Measurements from ENCODE around the gene PAPSS1. TPM values are rescaled to one million over a fixed set of nuclear protein-coding genes. Genes with fewer than 3 reads are reported as not detected.

Gene PAPSS1
- total and polyA plus RNA-seq, 2 of the 8 experiments (the other 6 are each of a cell fraction or from before 2014, with no cell fraction given) = 79.2 to 98.5 TPM

DNA sequence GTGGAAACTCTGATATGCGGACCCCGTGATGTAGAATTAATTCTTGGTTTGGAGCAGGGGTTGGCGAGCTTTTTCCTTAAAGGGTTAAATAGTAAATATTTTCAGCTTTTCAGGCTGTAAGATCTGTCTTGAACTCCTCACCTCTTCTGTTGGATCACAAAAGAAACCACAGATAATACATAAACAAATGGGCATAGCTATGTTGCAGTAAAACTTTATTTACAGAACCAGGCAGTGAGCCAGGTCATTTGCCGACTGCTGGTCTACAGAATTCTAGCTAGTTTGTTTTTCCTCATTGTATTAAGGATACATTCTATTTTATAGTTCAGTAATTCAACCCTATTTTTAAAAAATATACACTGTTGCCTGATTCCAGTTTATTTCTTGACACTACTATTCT lies 116.6 kb downstream of the PAPSS1 start:
- Histone ChIP-seq H3K4me1 (replicated peaks in 1 of 4; ENCODE audit: control insufficient read depth in 3 of 4, insufficient read depth in 4 of 4, low read length in 3 of 4) (no peaks in the 10 kb centered on the region), H2AK5ac (ENCODE audit: low read depth, low read length) (no peak overlapping the region), H3K9ac (replicated peaks in 1 of 4; ENCODE audit: extremely low read depth in 1 of 4, low read depth in 3 of 4, low read length in 3 of 4) (no peak overlapping the region), H3K27ac (ENCODE audit: low read depth, low read length) (no peak overlapping the region), H4K91ac (replicated peaks; ENCODE audit: insufficient read length, low read length) (no peak overlapping the region), H2AFZ (ENCODE audit: low read length) (no peak overlapping the region), H4K20me1 (replicated peaks in 1 of 2; ENCODE audit: control insufficient read depth in 1 of 2, insufficient read depth in 2 of 2, low read length in 2 of 2) (no peaks in the 10 kb centered on the region), H4K5ac (ENCODE audit: insufficient read length, low read depth, low read length) (no peak overlapping the region), H3K27me3 (replicated peaks in 1 of 4; ENCODE audit: control insufficient read depth in 3 of 4, extremely low read depth in 1 of 4, insufficient read depth in 3 of 4, low read length in 3 of 4) (no peaks in the 10 kb centered on the region), H3K4ac (replicated peaks; ENCODE audit: insufficient read length, low read depth, low read length) (no peak overlapping the region), H3K56ac (replicated peaks; ENCODE audit: insufficient read length, low read depth, low read length) (no peak overlapping the region), H3K79me1 (ENCODE audit: low read depth, low read length) (no peaks in the 10 kb centered on the region), H2BK120ac (replicated peaks; ENCODE audit: low read depth, low read length) (no peak overlapping the region), H3K14ac (ENCODE audit: insufficient read length) (no peak overlapping the region), H2BK12ac (ENCODE audit: low read depth, low read length) (no peak overlapping the region), H2BK20ac (ENCODE audit: low read length) (no peak overlapping the region), H2BK5ac (ENCODE audit: low read depth, low read length) (no peak overlapping the region), H3K9me3 (ENCODE audit: insufficient read depth in 2 of 2, low read depth in 1 of 2, low read length in 1 of 2) (no peaks in the 10 kb centered on the region), H2BK15ac (ENCODE audit: low read length) (no peak overlapping the region), H3K4me3 (ENCODE audit: extremely low read depth in 1 of 4, insufficient read depth in 2 of 4, low read depth in 3 of 4, low read length in 4 of 4) (no peak overlapping the region), H3K23me2 (ENCODE audit: low read depth, low read length) (no peaks in the 10 kb centered on the region), H3K79me2 (ENCODE audit: control insufficient read depth in 1 of 2, insufficient read depth in 2 of 2, low read length in 2 of 2) (no peaks in the 10 kb centered on the region), H3K36me3 (ENCODE audit: control insufficient read depth in 2 of 4, insufficient read depth in 4 of 4, low read length in 3 of 4) (no peaks in the 10 kb centered on the region), H3K18ac (ENCODE audit: extremely low read depth, low read length) (no peak overlapping the region), H4K8ac (ENCODE audit: extremely low read depth, insufficient read depth, low read length) (no peak overlapping the region), H3K23ac (ENCODE audit: insufficient read length) (no peak overlapping the region), H3K4me2 (ENCODE audit: insufficient read depth in 1 of 2, low read depth in 2 of 2, low read length in 2 of 2) (no peak overlapping the region)
- FAIRE-seq (no peak), DNase-seq (ENCODE audit: low read depth in 1 of 2, low spot score in 2 of 2) (no peak)
- POLR2A ChIA-PET (ENCODE audit: partially characterized antibody) = interaction anchor here (0.6 kb wide), 1 partner anchor 534 kb away, joined by 3 read pairs; no protein-coding TSS in a partner anchor
- CTCF ChIA-PET (ENCODE audit: partially characterized antibody) = interaction anchor here (0.6 to 1.4 kb wide), 4 partner anchors 10 to 1769 kb away, joined by 3 to 4 read pairs (median 4); no protein-coding TSS in a partner anchor
- WGBS, 2 experiments (ENCODE audit: extremely low coverage in 1 of 2, insufficient coverage in 1 of 2, insufficient read length in 1 of 2, insufficient replicate concordance in 2 of 2, low coverage in 1 of 2, low lambda C conversion rate in 2 of 2, missing lambda C conversion rate in 1 of 2) = 89% methylated on average over 4 of the region's 4 CpGs; no CpG with 5 or more reads in 1 of the 2 experiments
- TF ChIP-seq, protein P1, sequence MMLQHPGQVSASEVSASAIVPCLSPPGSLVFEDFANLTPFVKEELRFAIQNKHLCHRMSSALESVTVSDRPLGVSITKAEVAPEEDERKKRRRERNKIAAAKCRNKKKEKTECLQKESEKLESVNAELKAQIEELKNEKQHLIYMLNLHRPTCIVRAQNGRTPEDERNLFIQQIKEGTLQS (IDR thresholded peaks at IDR 0.05; ENCODE audit: insufficient read depth, low read depth, low read length) = no peak
- TF ChIP-seq JUND (IDR thresholded peaks at IDR 0.05; ENCODE audit: low read length) = no peak
- no peak for TF ChIP-seq BACH1 (IDR thresholded peaks at IDR 0.05; ENCODE audit: low read length)
- no peak for TF ChIP-seq SP1 (IDR thresholded peaks at IDR 0.05; ENCODE audit: low read depth, low read length)
- TF ChIP-seq SIN3A (conservative IDR thresholded peaks at IDR 0.05 in 1 of 2, IDR thresholded peaks at IDR 0.05 in 1 of 2; ENCODE audit: low read depth in 1 of 2, low read length in 2 of 2) = no peak
- TF ChIP-seq, protein P2, sequence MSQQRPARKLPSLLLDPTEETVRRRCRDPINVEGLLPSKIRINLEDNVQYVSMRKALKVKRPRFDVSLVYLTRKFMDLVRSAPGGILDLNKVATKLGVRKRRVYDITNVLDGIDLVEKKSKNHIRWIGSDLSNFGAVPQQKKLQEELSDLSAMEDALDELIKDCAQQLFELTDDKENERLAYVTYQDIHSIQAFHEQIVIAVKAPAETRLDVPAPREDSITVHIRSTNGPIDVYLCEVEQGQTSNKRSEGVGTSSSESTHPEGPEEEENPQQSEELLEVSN (IDR thresholded peaks at IDR 0.05) = no peak
- TF ChIP-seq POU5F1 (IDR thresholded peaks at IDR 0.05; ENCODE audit: low read depth, low read length) = no peak
- TF ChIP-seq SAP30 (IDR thresholded peaks at IDR 0.05; ENCODE audit: insufficient read depth, insufficient replicate concordance, low read length) = no peak
- TF ChIP-seq TCF12 (IDR thresholded peaks at IDR 0.05; ENCODE audit: low read depth, low read length) = no peak

All from H1 (cell line).